Left lobe of liver (tissue), 2 donors: ENCODE results near the gene ACR. TPM values are rescaled to one million over a fixed set of nuclear protein-coding genes. Genes with fewer than 3 reads are reported as not detected.
"Not testable (repeated sequence)": the region's sequence is repeated elsewhere in the genome, so short reads cannot be mapped to it uniquely, and the experiment has no call there.

Source experiments
- ATAC-seq: fragments of 200-7000 bp; cut with Tn5 transposase; one replicate; pipeline ENCODE4 v1.9.1; 2020; ENCODE audit warnings: mild to moderate bottlenecking, moderate library complexity
- DNase-seq: peaks from one replicate; pipeline ENCODE4 v3.0.0-alpha.2; 2020; ENCODE audit warnings: low spot score
- total RNA-seq: library from RNA; stranded (reverse); gene quantifications from one replicate; pipeline ENCODE4 v1.2.1, GENCODE V29; 2021
- donor health status: DM: no; HTN: no; CAD: no; lungs with moderate emphysema.
- donor health status: DM: no; HTN: yes; CAD: no.

Gene ACR
- total RNA-seq, 1 donor from 2014 or later = 0.83 TPM

GRCh38 chr22:50730941-50731661 is 6.9 kb upstream of the ACR start:
- peak; percentile 45 for DNase-seq

GRCh38 chr22:50731811-50732624 is 6.0 kb upstream of the ACR start:
- peak; percentile 57 for DNase-seq

More at GRCh38 chr22:50730941-50731661, 6.9 kb upstream of the ACR start:
- no peak for ATAC-seq

GRCh38 chr22:50732681-50733080 is 5.3 kb upstream of the ACR start:
- DNase-seq (peak; percentile 38), ATAC-seq (no peak)

More at GRCh38 chr22:50731811-50732624, 6.0 kb upstream of the ACR start:
- ATAC-seq = peak; percentile 80

GRCh38 chr22:50733521-50734342 is 4.3 kb upstream of the ACR start:
- peak; percentile 40 for DNase-seq
- ATAC-seq = no peak

GRCh38 chr22:50734343-50734771 is 3.6 kb upstream of the ACR start:
- DNase-seq = peak; percentile 38

GRCh38 chr22:50734986-50735738 is 2.8 kb upstream of the ACR start:
- no peak for DNase-seq

More at GRCh38 chr22:50734343-50734771, 3.6 kb upstream of the ACR start:
- ATAC-seq = no peak

GRCh38 chr22:50735739-50736030 is 2.3 kb upstream of the ACR start:
- no peak for ATAC-seq
- no peak for DNase-seq

More at GRCh38 chr22:50734986-50735738, 2.8 kb upstream of the ACR start:
- no peak for ATAC-seq

GRCh38 chr22:50738649-50739227 is 734 bp downstream of the ACR start:
- no peak for ATAC-seq
- no peak for DNase-seq

- ATAC-seq = no peak
These were observed 1.3 kb downstream of the ACR start for GRCh38 chr22:50739279-50739691.

GRCh38 chr22:50739894-50740293 is 1.9 kb downstream of the ACR start:
- no peak for DNase-seq
- ATAC-seq = no peak

More at GRCh38 chr22:50739279-50739691, 1.3 kb downstream of the ACR start:
- DNase-seq = no peak

GRCh38 chr22:50740714-50741113 is 2.7 kb downstream of the ACR start:
- not testable (repeated sequence) for DNase-seq

GRCh38 chr22:50744424-50744823 is 6.4 kb downstream of the ACR start:
- not testable (repeated sequence) for DNase-seq, ATAC-seq

More at GRCh38 chr22:50740714-50741113, 2.7 kb downstream of the ACR start:
- ATAC-seq = not testable (repeated sequence)

- not testable (repeated sequence) for ATAC-seq, DNase-seq
These were observed 9.5 kb downstream of the ACR start for GRCh38 chr22:50747521-50747920.

- not testable (repeated sequence) for ATAC-seq, DNase-seq
These were observed 10.6 kb downstream of the ACR start for GRCh38 chr22:50748630-50749029.

GRCh38 chr22:50749302-50750074 is 11.5 kb downstream of the ACR start:
- not testable (repeated sequence) for DNase-seq, ATAC-seq

GRCh38 chr22:50755251-50755650 is 17.2 kb downstream of the ACR start:
- not testable (repeated sequence) for DNase-seq, ATAC-seq

GRCh38 chr22:50756406-50756805 is 18.4 kb downstream of the ACR start:
- DNase-seq, ATAC-seq: not testable (repeated sequence)

GRCh38 chr22:50756949-50757491 is 19.0 kb downstream of the ACR start:
- peak; percentile 37 for ATAC-seq

More at GRCh38 chr22:50756949-50757491, 19.0 kb downstream of the ACR start:
- peak; percentile 57 for DNase-seq
